WTC11 (cell line): Measurements from ENCODE around the gene GRAMD2A.

ENCODE experiments used
- ATF1 ChIP-seq: sonication (generic); formaldehyde crosslinking; IDR thresholded peaks from 2 replicates; pipeline ENCODE4 v1.8.1; 2023; ENCODE audit warnings: mild to moderate bottlenecking, moderate library complexity, missing genetic modification reagents
- ATF2 ChIP-seq: sonication (generic); formaldehyde crosslinking; IDR thresholded peaks from 2 replicates; pipeline ENCODE4 v1.8.1; 2022; ENCODE audit warnings: low read depth, missing genetic modification reagents, borderline replicate concordance
- CREM ChIP-seq: sonication (generic); formaldehyde crosslinking; IDR thresholded peaks from 2 replicates; pipeline ENCODE4 v1.8.1; 2022; ENCODE audit warnings: mild to moderate bottlenecking, missing genetic modification reagents, moderate library complexity
- CTCF ChIP-seq: fragments of 200-600 bp; IDR thresholded peaks from 2 replicates; pipeline ENCODE4 v1.8.0; 2022; ENCODE audit warnings: antibody characterized with exemption
- JAZF1 ChIP-seq: fragments of 250-450 bp; sonication (Bioruptor Pico); IDR thresholded peaks from 2 replicates; pipeline ENCODE4 v1.9.0; 2021; ENCODE audit warnings: moderate library complexity, mild to moderate bottlenecking, inconsistent platforms
- JUN ChIP-seq: sonication (generic); formaldehyde crosslinking; IDR thresholded peaks from 2 replicates; pipeline ENCODE4 v1.8.0; 2023; ENCODE audit warnings: mild to moderate bottlenecking, missing genetic modification reagents
- NFYB ChIP-seq: sonication (generic); formaldehyde crosslinking; conservative IDR thresholded peaks from 2 replicates; pipeline ENCODE4 v1.8.0; 2022; ENCODE audit warnings: low read depth, missing genetic modification reagents
- TCF7 ChIP-seq: sonication (generic); formaldehyde crosslinking; IDR thresholded peaks from 2 replicates; pipeline ENCODE4 v1.8.0; 2022; ENCODE audit warnings: mild to moderate bottlenecking, low read depth, missing genetic modification reagents, moderate library complexity
- USF2 ChIP-seq: sonication (generic); formaldehyde crosslinking; IDR thresholded peaks from 2 replicates; pipeline ENCODE4 v1.8.1; 2023; ENCODE audit warnings: mild to moderate bottlenecking, missing genetic modification reagents, moderate library complexity
- TF ChIP-seq, protein P1 (sequence below): sonication (generic); formaldehyde crosslinking; IDR thresholded peaks from 2 replicates; pipeline ENCODE4 v1.8.0; 2022; ENCODE audit warnings: mild to moderate bottlenecking, missing genetic modification reagents
- TF ChIP-seq, protein P2 (sequence below): sonication (generic); formaldehyde crosslinking; IDR thresholded peaks from 2 replicates; pipeline ENCODE4 v1.8.0; 2022; ENCODE audit warnings: missing genetic modification reagents

DNA sequence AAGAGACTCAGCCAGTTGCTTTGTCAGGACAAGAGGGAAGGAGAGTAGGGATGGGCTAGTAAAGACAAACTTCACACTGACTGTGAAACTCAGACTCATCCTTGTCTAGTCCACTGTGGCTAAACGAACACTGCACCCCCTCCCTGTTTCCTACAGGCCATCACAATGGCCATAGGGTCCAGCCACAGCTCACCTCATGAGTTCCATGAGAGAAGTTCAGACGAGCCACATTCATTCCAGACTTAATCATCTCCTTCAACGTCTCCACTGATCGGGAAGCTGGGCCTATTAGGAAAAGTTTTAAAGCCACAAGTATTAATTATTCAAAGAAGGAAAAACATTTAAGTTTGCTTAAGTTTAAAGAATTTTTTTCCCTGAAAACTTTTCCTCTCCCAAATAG, 19.6 kb upstream of the GRAMD2A start:
- no peak for TF ChIP-seq NFYB (CRISPR knock-in tag)
- no peak for TF ChIP-seq CTCF
- no peak for TF ChIP-seq ATF2 (CRISPR knock-in tag)
- TF ChIP-seq USF2 (CRISPR knock-in tag): no peak
- no peak for TF ChIP-seq ATF1 (CRISPR knock-in tag)
- no peak for TF ChIP-seq JAZF1 (CRISPR knock-in tag)
- TF ChIP-seq, protein P1, sequence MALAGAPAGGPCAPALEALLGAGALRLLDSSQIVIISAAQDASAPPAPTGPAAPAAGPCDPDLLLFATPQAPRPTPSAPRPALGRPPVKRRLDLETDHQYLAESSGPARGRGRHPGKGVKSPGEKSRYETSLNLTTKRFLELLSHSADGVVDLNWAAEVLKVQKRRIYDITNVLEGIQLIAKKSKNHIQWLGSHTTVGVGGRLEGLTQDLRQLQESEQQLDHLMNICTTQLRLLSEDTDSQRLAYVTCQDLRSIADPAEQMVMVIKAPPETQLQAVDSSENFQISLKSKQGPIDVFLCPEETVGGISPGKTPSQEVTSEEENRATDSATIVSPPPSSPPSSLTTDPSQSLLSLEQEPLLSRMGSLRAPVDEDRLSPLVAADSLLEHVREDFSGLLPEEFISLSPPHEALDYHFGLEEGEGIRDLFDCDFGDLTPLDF: no peak
- no peak for TF ChIP-seq CREM (CRISPR knock-in tag)
- TF ChIP-seq, protein P2, sequence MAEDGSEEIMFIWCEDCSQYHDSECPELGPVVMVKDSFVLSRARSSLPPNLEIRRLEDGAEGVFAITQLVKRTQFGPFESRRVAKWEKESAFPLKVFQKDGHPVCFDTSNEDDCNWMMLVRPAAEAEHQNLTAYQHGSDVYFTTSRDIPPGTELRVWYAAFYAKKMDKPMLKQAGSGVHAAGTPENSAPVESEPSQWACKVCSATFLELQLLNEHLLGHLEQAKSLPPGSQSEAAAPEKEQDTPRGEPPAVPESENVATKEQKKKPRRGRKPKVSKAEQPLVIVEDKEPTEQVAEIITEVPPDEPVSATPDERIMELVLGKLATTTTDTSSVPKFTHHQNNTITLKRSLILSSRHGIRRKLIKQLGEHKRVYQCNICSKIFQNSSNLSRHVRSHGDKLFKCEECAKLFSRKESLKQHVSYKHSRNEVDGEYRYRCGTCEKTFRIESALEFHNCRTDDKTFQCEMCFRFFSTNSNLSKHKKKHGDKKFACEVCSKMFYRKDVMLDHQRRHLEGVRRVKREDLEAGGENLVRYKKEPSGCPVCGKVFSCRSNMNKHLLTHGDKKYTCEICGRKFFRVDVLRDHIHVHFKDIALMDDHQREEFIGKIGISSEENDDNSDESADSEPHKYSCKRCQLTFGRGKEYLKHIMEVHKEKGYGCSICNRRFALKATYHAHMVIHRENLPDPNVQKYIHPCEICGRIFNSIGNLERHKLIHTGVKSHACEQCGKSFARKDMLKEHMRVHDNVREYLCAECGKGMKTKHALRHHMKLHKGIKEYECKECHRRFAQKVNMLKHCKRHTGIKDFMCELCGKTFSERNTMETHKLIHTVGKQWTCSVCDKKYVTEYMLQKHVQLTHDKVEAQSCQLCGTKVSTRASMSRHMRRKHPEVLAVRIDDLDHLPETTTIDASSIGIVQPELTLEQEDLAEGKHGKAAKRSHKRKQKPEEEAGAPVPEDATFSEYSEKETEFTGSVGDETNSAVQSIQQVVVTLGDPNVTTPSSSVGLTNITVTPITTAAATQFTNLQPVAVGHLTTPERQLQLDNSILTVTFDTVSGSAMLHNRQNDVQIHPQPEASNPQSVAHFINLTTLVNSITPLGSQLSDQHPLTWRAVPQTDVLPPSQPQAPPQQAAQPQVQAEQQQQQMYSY: no peak
- no peak for TF ChIP-seq JUN (CRISPR knock-in tag)
- no peak for TF ChIP-seq TCF7 (CRISPR knock-in tag)
